GM12874 (cell line): ENCODE data around the gene FAM174C.

Experiments
- CTCF ChIP-seq: IDR thresholded peaks from 2 replicates; pipeline ENCODE4 v1.5.1; 2011; ENCODE audit warnings: low read depth, mild to moderate bottlenecking, control low read depth, low read length, moderate library complexity; ENCODE audit not compliant: insufficient read depth

The FAM174C gene

GRCh38 chr19:1259206-1259875 is 16.0 kb upstream of the FAM174C start:
- no peak for TF ChIP-seq CTCF

GRCh38 chr19:1259876-1260748 is 15.2 kb upstream of the FAM174C start:
- TF ChIP-seq CTCF: no peak

- no peak for TF ChIP-seq CTCF
These were observed 14.4 kb upstream of the FAM174C start for GRCh38 chr19:1260749-1261537.

- peak; percentile 47; the same call in 1 of the 2 replicates for TF ChIP-seq CTCF
These were observed 13.9 kb upstream of the FAM174C start for GRCh38 chr19:1261538-1261797.

- TF ChIP-seq CTCF: no peak
These were observed 13.3 kb upstream of the FAM174C start for GRCh38 chr19:1261798-1262622.

- no peak for TF ChIP-seq CTCF
These were observed 12.7 kb upstream of the FAM174C start for GRCh38 chr19:1262623-1263123.
